HG02763 (cell line): ENCODE data around the gene UBXN4.
"Not testable (repeated sequence)": the region's sequence is repeated elsewhere in the genome, so short reads cannot be mapped to it uniquely, and the experiment has no call there.

Source experiments
- ATAC-seq: cut with Tn5 transposase; IDR thresholded peaks from one replicate; pipeline ENCODE4 v1.9.1; 2021; ENCODE audit warnings: mild to moderate bottlenecking, moderate library complexity; ENCODE audit not compliant: unreplicated experiment

The UBXN4 gene, protein sequence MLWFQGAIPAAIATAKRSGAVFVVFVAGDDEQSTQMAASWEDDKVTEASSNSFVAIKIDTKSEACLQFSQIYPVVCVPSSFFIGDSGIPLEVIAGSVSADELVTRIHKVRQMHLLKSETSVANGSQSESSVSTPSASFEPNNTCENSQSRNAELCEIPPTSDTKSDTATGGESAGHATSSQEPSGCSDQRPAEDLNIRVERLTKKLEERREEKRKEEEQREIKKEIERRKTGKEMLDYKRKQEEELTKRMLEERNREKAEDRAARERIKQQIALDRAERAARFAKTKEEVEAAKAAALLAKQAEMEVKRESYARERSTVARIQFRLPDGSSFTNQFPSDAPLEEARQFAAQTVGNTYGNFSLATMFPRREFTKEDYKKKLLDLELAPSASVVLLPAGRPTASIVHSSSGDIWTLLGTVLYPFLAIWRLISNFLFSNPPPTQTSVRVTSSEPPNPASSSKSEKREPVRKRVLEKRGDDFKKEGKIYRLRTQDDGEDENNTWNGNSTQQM

DNA sequence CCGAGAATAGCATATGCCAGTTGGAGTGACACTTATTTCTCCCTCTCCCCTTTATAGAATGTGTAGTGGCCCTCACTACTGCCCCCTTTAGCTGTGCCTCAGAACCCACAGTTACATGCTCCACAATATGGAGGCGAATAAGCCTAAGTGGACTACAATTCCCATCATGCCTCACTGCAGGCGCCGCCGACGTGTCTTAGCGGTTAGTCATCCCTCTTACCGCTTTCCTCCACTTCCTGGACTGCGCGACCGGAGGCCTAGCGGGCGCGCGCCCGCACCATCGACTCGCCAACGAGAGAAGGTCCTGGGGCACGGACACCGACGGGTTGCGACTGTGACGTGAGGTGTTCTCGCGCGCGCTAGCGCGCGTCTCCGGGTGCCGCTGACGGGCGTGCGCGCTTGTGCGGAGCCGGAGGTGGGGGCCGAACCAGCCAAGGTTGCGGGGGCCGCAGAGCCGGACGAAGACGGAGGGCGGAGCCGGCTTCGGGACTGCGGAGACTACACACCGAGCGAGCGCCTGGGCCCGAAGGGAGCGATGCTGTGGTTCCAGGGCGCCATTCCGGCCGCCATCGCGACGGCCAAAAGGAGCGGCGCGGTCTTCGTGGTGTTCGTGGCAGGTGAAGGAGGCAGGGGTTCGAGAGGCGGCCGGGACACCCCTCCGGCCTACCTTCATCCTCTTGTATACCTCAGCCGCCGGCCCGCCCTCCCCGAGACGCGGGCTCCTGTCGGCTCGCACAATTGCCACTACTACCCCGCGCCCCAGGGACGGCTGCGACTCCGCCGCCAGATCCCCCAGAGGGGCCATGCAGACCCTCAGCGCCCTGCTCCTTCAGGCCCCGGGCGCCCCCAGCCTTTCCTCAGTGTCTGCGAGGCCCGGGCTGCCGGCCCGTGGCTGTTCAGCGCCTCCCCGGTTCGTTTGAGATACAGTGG, at the start of gene UBXN4:
UBXN4 (plus strand) TSS at position 461 of the 930 bp plus-strand sequence; CDS start at position 536, 75 bp downstream.
- peak; percentile 93 for ATAC-seq

DNA sequence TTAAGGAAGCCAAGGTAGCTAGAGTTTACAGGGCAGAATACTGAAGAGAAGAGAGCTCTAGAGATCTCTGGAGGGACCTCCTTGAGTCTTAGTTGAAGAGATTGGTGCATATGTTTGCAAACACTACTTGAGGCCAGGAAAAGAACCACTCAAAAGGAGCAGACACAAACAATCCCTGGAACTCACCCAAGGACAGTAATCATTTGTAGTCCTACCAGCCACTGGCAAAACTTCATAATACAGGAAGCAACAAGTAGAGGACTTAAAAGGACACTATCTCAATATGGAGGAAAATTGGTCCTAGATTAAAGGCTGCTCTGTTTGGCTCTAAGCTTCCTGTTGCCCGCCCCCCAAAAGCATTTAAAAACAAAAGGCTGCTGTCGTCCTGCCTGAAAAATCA, 46.9 kb upstream of the UBXN4 start:
- ATAC-seq, result no peak

DNA sequence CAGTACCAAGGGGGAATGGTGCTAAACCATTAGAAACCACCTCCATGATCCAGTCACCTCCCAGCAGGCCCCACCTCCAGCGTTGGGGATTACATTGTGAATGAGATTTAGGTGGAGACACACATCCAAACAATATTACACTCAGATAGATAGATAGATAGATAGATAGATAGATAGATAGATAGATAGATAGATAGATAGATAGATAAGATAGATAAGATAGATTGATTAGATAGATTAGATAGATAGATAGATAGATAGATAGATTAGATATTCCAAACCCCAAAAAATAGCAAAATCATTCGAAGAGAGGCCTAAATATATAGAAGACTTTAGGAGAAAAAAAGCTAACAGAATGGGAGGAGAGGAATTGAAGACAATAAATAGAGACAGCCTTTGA, 42.8 kb upstream of the UBXN4 start:
- ATAC-seq, result no peak

DNA sequence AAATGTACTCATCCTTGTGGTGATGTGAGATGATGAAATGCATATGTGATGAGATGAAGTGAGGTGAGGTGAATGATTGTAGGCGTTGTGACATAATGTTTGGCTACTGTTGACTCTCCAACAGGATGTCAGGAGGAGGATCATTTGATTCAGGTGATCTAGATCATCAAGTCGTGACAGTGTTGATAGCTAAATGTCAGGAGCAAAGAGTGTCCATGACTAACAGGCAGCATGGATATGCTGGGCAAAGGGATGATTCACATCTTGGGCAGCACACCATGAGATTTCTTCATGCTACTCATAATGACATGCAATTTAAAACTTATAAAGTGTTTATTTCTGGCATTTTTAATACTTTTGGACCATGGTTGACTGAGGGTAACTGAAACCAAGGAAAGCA, 40.2 kb upstream of the UBXN4 start:
- no peak for ATAC-seq

DNA sequence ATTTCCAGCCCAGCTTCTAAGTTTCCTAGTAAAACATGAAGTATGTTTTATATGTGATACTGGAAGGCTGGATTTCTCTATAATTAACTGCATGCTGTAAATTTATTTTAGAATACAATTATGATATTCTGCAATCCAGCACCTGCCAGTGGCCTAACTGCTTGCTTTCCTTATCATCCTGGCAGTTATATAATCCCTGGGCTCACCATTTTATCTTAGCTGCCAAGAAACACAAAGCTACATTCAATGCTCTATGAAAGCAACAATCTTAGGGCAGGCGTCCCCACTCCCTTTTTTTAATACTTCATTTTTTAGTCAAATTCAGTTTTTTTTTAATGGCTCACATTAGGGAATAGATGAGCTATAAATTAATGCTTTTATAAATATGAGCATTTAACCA, 38.4 kb upstream of the UBXN4 start:
- no peak for ATAC-seq

DNA sequence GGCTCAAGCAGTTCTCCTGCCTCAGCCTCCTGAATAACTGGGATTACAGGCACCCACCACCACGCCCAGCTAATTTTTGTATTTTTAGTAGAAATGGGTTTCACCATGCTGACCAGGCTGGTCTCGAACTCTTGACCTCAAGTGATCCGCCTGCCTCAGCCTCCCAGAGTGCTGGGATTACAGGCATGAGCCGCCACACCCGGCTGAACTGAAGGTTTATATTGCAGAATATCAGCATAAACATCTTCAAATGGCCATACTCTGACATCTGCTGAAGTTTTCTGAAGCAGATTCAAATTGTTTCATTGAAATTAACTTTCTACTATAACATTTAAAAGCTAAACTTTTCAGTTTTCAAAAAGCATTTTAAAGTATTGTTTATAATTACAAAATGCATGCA, 37.6 kb upstream of the UBXN4 start:
- ATAC-seq, result not testable (repeated sequence)

DNA sequence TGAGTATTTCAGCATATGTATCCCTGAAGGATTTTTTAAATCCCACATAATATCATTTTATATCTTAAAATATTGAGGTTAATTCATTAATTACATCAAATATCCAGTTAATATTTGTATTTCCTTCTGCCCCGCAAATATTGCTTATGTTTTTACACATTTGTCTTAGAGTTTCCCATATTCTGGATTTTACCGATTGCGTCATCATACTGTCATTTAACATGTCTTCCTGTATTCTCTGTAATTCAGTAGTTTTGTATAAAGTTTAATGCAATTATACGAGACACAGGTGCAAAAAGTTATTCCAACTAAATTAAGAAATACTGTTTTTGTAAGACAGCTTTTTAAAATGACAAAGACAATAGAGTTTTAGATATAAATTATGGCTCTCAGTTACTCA, 33.5 kb upstream of the UBXN4 start:
- no peak for ATAC-seq

DNA sequence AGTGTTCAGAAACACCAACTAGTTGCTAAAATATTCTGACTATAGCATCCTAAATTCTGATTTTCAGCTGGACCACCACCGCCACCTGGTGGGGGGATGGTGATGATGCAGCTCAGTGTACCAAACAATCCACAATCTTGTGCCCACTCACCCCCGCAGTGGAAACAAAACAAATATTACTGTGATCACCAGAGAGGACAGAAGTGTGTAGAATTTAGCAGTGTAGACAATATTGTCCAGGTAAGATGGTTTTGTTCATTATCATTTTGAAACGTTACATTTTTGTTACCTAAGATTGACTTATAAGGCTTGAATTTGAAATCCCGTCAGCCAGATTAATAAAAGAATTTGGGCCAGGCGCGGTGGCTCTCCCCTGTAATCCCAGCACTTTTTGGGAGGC, 31.7 kb upstream of the UBXN4 start:
- ATAC-seq, result peak; percentile 79

DNA sequence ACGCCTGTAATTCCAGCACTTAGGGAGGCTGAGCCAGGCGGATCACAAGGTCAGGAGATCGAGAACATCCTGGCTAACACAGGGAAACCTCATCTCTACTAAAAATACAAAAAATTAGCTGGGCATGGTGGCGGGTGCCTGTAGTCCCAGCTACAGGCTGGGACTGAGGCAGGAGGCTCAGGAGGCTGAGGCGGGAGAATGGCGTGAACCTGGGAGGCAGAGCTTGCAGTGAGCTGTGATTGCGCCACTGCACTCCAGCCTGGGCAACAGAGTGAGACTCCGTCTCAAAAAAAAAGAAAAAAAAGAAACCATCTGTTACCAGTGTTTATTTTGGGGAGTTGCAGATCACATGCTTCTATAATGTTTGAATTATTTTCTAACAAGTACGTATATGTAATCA, 26.6 kb upstream of the UBXN4 start:
- not testable (repeated sequence) for ATAC-seq

DNA sequence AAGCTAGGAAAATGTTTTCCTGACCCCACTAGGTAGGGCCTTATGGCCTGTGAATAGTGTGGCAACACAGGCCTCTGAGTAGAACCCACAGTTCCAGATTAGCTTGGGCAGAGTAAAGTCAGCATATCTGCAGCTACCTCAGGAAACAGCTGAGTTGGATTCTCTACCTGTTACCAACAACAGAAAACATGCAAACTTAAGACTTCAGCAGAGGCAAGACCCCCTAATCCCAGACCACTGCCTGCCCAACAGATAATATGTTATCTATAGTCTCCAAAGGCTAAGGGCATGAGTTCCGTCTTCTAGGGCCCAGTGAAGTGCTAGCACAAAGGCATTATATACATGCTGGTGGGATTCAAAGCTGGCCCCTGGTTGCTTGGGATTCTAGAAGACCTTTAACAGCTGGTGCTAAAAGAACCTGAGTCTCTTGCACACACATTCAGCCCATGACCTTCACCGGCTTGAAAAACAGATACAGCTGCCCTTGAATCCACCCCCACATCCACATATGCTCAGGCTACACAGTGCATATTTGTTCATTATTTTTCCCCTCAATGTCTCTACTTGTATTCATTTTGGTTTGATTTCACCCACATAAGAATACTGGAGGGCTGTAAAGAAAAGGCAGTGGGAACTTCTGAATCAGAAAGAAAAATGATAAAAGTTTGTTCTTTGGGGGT, 13.5 kb upstream of the UBXN4 start:
- ATAC-seq, result no peak

DNA sequence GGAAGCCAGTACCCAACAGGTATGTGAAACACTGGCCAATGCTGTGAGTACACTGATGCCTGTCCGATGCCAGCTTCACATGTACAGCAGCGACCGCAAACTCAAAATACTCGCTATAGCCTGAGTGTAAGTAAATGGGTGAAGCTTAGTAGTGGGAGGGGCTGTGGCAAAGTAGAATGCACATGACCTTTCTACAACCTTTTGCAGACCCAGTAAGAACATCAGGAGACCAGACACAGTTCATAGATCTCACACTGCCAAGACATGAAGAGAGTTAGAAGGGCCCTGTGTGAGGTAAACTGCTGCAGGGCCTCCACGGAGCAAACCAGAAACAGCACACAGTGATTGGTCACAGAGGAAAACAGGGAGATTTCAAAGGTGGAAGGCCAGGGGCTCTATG, 9.1 kb upstream of the UBXN4 start:
- ATAC-seq, result no peak

DNA sequence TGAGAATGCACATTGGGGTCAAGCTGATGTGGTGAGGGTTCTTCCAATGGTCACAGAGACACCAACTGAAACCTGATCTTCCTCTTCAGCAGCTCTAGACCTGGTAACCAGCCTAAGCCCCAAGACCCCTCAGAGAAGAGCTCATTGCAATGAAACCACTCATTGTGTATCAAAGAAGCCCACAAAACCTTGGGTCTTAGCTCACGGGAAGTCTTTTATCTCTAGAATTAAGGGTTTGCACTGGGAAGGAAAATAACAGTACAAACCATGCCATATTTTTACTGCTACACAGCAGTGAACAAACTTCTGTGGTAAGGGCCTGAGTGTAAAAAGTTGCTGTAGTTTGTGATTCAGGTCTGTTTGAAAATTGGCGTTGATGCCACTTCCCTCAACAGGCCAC, 8.6 kb upstream of the UBXN4 start:
- no peak for ATAC-seq

DNA sequence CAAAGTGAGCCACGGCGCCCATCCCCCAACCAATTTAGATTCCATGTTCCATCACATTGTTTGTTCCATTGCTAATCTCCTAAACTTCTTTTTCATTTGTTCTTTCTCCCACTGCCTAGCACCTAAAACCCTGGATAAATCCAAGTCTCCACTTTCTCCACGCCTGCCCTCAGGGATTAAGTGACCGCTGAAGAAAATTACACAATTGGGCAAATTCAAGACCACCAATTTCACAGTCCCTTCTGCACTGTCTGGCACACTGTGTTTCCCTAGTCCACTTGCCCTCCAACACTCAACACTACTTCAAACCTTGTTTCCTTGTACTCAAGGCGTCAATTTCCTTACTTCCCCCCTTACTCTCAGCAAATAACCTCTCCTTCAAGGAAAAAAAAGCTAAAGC, 5.1 kb upstream of the UBXN4 start:
- no peak for ATAC-seq

DNA sequence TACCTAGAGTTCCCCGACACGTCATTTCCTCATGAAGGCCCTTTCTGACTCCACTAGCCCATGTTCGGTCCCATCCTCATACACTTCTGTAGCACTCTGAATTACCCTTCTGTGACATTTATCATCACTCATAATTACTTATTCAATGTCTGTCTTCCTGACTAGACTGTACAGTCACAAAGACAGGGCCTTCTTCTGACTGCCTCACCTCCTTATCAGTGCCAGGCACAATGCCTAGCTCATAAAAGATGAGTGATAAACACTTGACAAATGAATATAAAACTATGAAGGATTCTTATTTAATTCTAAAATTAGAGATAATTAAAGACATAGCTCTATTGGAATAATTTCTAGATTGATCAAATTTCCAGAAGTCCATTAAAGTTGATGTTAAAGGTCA, 1.4 kb upstream of the UBXN4 start:
- no peak for ATAC-seq

DNA sequence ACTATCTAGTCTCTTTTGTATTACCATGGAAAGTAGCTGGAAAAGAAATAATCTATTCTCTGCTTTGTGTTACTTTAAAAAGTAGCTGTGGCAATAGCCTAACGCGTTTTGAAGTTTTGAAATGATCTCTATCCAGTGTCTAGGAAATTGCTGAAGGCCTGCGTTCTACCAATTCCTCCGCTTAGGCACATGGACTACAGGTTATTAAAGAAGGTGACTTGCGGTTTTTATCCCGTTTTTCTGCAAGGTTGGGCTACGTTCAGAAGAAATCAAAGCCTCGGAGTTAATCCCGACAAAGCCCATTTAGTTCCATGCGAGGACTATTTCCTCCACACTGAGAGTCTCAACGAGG, 636 bp upstream of the UBXN4 start:
- no peak for ATAC-seq

DNA sequence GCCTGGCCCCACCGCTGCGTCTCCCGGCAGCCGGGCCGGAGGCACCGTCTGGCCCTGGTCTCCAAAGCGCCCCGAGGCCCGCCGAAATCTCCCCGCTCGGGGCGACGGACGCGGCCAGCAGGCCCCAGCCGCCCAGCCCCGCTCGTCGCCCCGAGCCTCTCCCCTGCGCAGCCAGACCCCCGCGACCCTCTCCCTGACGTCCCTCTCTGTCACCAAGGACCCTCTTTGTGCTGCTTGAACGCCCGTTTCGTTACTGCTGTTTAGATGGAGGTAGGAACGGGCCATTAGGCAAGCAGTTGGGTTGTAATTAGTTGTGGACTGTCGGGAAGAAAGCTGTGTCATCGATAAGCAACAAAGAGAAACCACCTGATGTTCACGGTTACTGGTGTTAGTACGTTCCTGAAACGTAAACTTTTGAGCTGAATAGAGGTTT, 686 bp downstream of the UBXN4 start:
- ATAC-seq, result peak; percentile 22

DNA sequence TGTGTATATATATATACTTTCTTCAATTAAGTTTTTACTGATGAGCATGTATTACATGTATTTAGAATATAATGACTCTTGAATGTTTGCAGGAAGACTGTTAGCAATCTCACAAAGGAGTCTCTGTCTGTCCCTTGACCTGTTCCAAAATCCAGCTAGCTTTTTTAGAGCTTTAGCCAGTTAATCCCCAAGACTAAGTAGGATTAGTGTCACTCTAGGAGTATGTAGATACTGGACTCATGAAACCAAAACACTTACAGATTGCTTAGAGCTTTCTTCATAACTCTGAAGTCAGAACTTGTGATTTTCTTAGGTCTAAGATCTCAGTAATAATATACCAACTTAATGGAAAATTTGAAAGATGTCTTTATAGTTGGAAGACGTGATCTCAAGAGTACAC, 2.2 kb downstream of the UBXN4 start:
- no peak for ATAC-seq

DNA sequence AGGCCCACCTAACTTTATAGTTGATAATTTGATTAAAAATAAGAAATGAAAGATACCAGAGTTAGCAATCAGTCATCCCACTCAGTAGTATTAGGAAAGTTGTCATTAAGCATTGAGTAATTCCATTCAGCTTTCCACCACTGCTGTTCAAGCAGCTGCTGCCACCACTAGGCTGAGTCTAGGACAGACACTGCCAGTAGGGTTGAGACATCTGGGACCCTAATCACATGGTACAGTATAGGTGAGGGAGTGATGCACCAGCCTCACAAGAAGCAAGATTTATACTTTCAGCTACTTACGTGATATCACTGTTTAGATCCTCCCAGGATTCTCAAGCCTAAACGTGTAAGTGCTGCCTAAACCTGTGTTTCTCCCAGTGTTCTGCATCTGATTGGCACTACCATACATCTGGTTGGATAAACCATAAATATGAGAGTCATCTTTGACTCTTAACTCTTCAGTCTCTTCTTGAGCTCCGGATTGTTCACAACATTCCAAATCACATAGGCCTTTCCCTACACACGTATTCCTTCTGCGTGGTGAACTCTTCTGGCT, 3.2 kb downstream of the UBXN4 start:
- no peak for ATAC-seq

DNA sequence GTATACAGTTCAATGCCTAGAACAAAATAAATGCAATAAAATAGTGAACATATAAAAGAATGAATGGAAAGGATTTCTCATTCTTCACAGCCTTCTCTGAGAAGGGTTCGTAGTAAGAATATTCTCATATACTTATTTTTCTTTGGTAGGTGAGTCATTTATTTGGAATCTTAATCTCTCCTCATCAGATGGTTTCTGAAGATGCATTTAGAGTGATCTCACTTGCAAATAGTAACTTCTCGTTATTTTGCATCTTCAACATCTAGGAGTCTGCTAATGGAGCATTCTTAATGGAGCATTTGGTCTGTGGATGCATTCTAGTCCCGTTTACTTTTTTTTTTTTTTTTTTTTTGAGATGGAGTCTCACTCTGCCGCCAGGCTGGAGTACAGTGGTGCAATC, 3.9 kb downstream of the UBXN4 start:
- ATAC-seq, result no peak

DNA sequence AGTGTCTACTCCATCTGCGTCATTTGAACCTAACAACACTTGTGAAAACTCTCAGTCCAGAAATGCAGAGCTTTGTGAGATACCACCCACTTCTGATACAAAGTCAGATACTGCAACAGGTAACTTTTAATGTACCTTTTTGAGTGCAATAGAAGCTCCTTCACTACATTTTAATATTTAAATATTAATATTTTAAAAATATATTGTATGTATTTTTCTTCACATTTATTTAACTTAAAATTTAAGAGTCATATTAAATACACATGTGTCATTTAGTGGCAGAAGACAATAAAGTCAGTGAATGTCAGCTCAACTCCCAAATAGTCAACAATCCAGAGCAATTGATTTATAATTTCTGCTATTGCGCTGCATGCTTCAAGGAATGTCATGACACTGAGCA, 13.9 kb downstream of the UBXN4 start:
- no peak for ATAC-seq

DNA sequence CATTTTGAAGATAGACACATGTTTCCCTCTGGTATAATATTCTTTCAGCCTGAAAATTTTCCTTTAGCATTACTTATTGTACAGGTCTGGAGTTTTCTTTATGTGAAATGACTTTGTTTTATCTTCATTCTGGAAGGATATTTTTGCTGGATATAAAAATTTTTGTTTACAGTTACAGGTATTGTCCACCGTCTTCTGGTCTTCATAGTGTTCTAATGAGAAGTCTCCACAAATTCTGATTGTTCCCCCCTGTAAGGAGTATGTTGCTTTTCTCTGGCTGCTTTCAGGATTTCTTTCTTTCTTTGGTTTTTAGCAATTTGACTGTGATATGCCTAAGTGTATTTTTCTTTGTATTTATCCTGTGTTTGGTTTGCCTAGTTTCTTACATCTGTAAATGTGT, 15.0 kb downstream of the UBXN4 start:
- ATAC-seq, result no peak
